K562 (cell line): Measurements from ENCODE around the gene FAM219B. TPM values are rescaled to one million over a fixed set of nuclear protein-coding genes. Genes with fewer than 3 reads are reported as not detected.
A peak's percentile ranks its signal among the peaks of the same experiment; 100 is the strongest.

ENCODE experiments used
- BHLHE40 ChIP-seq: IDR thresholded peaks from 2 replicates; pipeline ENCODE4 v1.6.1; 2011; ENCODE audit warnings: low read length, improper control_type of control experiment
- CBFA2T3 ChIP-seq: fragments of 450-650 bp; IDR thresholded peaks from 2 replicates; pipeline ENCODE4 v1.6.1; 2017
- CBX2 ChIP-seq: fragments of 200-600 bp; sonication (generic); IDR thresholded peaks from one replicate; pipeline ENCODE4 v1.6.1; 2012; ENCODE audit warnings: mild to moderate bottlenecking, low read length, inconsistent platforms; ENCODE audit not compliant: insufficient read depth, poor library complexity, severe bottlenecking
- CGGBP1 ChIP-seq: fragments of 250-450 bp; sonication (Bioruptor Pico); IDR thresholded peaks from 2 replicates; pipeline ENCODE4 v1.9.0; 2021; ENCODE audit warnings: mild to moderate bottlenecking
- DPF2 ChIP-seq: fragments of 450-650 bp; IDR thresholded peaks from 2 replicates; pipeline ENCODE4 v1.6.1; 2016
- EP400 ChIP-seq: fragments of 450-650 bp; IDR thresholded peaks from 2 replicates; pipeline ENCODE4 v1.6.1; 2017; ENCODE audit warnings: antibody characterized with exemption, mild to moderate bottlenecking, moderate library complexity
- HDAC6 ChIP-seq: IDR thresholded peaks from 2 replicates; pipeline ENCODE4 v1.6.1; 2012; ENCODE audit warnings: low read depth, mild to moderate bottlenecking, control low read depth, inconsistent platforms, low read length, moderate library complexity
- HMG20B ChIP-seq: fragments of 250-450 bp; sonication (Bioruptor Pico); IDR thresholded peaks from 2 replicates; pipeline ENCODE4 v1.5.0; 2021; ENCODE audit warnings: mild to moderate bottlenecking
- KAT7 ChIP-seq: sonication (generic); formaldehyde crosslinking; IDR thresholded peaks from 2 replicates; pipeline ENCODE4 v1.8.0; 2022; ENCODE audit warnings: missing genetic modification reagents, mild to moderate bottlenecking, borderline replicate concordance
- KDM5B ChIP-seq: fragments of 200-600 bp; sonication (generic); IDR thresholded peaks from 2 replicates; pipeline ENCODE4 v1.6.1; 2012; ENCODE audit warnings: low read depth, mild to moderate bottlenecking, moderate library complexity, low read length, control low read depth, inconsistent platforms; ENCODE audit not compliant: insufficient replicate concordance
- KLF10 ChIP-seq: fragments of 250-450 bp; sonication (Bioruptor Pico); IDR thresholded peaks from 2 replicates; pipeline ENCODE4 v1.6.1; 2021; ENCODE audit warnings: matching md5 sums
- KLF6 ChIP-seq: fragments of 250-450 bp; sonication (Bioruptor Pico); IDR thresholded peaks from 2 replicates; pipeline ENCODE4 v1.4.0; 2020; ENCODE audit warnings: mild to moderate bottlenecking, moderate library complexity, borderline replicate concordance
- MXI1 ChIP-seq: IDR thresholded peaks from 2 replicates; pipeline ENCODE4 v1.6.1; 2011; ENCODE audit warnings: low read depth, mild to moderate bottlenecking, improper control_type of control experiment, low read length
- MYNN ChIP-seq, 2 experiments: sonication (generic); formaldehyde crosslinking in 1 of 2; IDR thresholded peaks; 2 replicates each; pipeline versions ENCODE4 v1.5.0 to v1.6.1; 2016 to 2020; ENCODE audit warnings: antibody characterized with exemption in 1 of 2, missing genetic modification reagents in 1 of 2
- NFIX ChIP-seq: fragments of 250-450 bp; sonication (Bioruptor Pico); IDR thresholded peaks from 2 replicates; pipeline ENCODE4 v1.4.0; 2020; ENCODE audit warnings: low read depth, mild to moderate bottlenecking, moderate library complexity
- NFRKB ChIP-seq: fragments of 450-650 bp; IDR thresholded peaks from 2 replicates; pipeline ENCODE4 v1.6.1; 2016; ENCODE audit warnings: low read depth
- PKNOX1 ChIP-seq: fragments of 450-650 bp; IDR thresholded peaks from 2 replicates; pipeline ENCODE4 v1.6.1; 2016
- RAD51 ChIP-seq: fragments of 450-650 bp; IDR thresholded peaks from 2 replicates; pipeline ENCODE4 v1.7.1; 2016; ENCODE audit warnings: low read depth, mild to moderate bottlenecking, borderline replicate concordance
- SAFB2 ChIP-seq: fragments of 200-400 bp; formaldehyde crosslinking; IDR thresholded peaks from 2 replicates; pipeline ENCODE4 v1.6.1; 2018; ENCODE audit warnings: borderline replicate concordance, low read length, low read depth, moderate library complexity; ENCODE audit not compliant: severe bottlenecking
- TBP ChIP-seq: optimal IDR thresholded peaks from 2 replicates; pipeline ENCODE3; 2011; ENCODE audit warnings: low read depth, low read length, improper control_type of control experiment
- ZNF384 ChIP-seq: IDR thresholded peaks from 2 replicates; pipeline ENCODE4 v1.6.1; 2012; ENCODE audit warnings: low read depth, low read length, improper control_type of control experiment
- ZSCAN29 ChIP-seq: fragments of 450-650 bp; IDR thresholded peaks from 2 replicates; pipeline ENCODE4 v1.6.1; 2017
- polyA plus RNA-seq, 8 experiments: library from polyadenylated mRNA; depleted of rRNA in 4 of 8; stranded (reverse) in 5 of 8; unstranded in 3 of 8; fragments of >200 nt; fragmentation: Nextera tagmentation in 2 of 8; fragmentation: Illumina TruSeq in 1 of 8; extraction: Ambion mirVana in 2 of 8; extraction: Trizol in 1 of 8; gene quantifications; 2 replicates each; pipeline versions ENCODE4 v1.2.1 to v1.2.3, GENCODE V29; 2011 to 2014; ENCODE audit warnings: inconsistent platforms in 1 of 8, missing spikeins in 1 of 8
- total RNA-seq, 7 experiments: library from RNA; depleted of rRNA in 6 of 7; stranded (reverse); fragments of >200 nt in 6 of 7; fragmentation: Illumina TruSeq in 2 of 7; extraction: Trizol in 2 of 7; gene quantifications; 2 replicates each; pipeline versions ENCODE4 v1.2.1 to v1.2.3, GENCODE V29; 2011 to 2021; ENCODE audit warnings: low replicate concordance in 1 of 7
- TF ChIP-seq, protein P1 (sequence below): fragments of 250-450 bp; sonication (Bioruptor Pico); IDR thresholded peaks from 2 replicates; pipeline ENCODE4 v1.4.0; 2020; ENCODE audit warnings: mild to moderate bottlenecking
- TF ChIP-seq, protein P2 (sequence below): IDR thresholded peaks from 2 replicates; pipeline ENCODE4 v1.6.1; 2014; ENCODE audit warnings: antibody characterized with exemption
- TF ChIP-seq, protein P3 (sequence below): fragments of 450-650 bp; IDR thresholded peaks from 2 replicates; pipeline ENCODE4 v1.6.1; 2014; ENCODE audit warnings: low read depth, mild to moderate bottlenecking, moderate library complexity, borderline replicate concordance

Gene FAM219B
- total and polyA plus RNA-seq, 9 of the 15 experiments (the other 6 are each of a cell fraction or from before 2014, with no cell fraction given): 6.8 to 50.4 (median 29.4) TPM

GRCh38 chr15:74954515-74954914 lies 47.9 kb upstream of the FAM219B start (continued):
- TF ChIP-seq, protein P1, sequence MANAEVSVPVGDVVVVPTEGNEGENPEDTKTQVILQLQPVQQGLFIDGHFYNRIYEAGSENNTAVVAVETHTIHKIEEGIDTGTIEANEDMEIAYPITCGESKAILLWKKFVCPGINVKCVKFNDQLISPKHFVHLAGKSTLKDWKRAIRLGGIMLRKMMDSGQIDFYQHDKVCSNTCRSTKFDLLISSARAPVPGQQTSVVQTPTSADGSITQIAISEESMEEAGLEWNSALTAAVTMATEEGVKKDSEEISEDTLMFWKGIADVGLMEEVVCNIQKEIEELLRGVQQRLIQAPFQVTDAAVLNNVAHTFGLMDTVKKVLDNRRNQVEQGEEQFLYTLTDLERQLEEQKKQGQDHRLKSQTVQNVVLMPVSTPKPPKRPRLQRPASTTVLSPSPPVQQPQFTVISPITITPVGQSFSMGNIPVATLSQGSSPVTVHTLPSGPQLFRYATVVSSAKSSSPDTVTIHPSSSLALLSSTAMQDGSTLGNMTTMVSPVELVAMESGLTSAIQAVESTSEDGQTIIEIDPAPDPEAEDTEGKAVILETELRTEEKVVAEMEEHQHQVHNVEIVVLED (CRISPR knock-in tag): 0 out of 2 replicates have a peak, but pooled peaks have one; percentile 22
- no peak for TF ChIP-seq NFRKB
- TF ChIP-seq DPF2: peak; percentile 99
- TF ChIP-seq KLF6 (CRISPR knock-in tag): peak; percentile 57; the same call in 1 of the 2 replicates
- TF ChIP-seq, protein P2, sequence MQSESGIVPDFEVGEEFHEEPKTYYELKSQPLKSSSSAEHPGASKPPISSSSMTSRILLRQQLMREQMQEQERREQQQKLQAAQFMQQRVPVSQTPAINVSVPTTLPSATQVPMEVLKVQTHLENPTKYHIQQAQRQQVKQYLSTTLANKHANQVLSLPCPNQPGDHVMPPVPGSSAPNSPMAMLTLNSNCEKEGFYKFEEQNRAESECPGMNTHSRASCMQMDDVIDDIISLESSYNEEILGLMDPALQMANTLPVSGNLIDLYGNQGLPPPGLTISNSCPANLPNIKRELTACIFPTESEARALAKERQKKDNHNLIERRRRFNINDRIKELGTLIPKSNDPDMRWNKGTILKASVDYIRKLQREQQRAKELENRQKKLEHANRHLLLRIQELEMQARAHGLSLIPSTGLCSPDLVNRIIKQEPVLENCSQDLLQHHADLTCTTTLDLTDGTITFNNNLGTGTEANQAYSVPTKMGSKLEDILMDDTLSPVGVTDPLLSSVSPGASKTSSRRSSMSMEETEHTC: peak; percentile 73; the same call in 1 of the 2 replicates
- no peak for TF ChIP-seq ZSCAN29
- TF ChIP-seq, protein P3, sequence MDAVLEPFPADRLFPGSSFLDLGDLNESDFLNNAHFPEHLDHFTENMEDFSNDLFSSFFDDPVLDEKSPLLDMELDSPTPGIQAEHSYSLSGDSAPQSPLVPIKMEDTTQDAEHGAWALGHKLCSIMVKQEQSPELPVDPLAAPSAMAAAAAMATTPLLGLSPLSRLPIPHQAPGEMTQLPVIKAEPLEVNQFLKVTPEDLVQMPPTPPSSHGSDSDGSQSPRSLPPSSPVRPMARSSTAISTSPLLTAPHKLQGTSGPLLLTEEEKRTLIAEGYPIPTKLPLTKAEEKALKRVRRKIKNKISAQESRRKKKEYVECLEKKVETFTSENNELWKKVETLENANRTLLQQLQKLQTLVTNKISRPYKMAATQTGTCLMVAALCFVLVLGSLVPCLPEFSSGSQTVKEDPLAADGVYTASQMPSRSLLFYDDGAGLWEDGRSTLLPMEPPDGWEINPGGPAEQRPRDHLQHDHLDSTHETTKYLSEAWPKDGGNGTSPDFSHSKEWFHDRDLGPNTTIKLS: peak; percentile 38; the same call in 1 of the 2 replicates
- no peak for TF ChIP-seq KDM5B
- no peak for TF ChIP-seq KLF10
- no peak for TF ChIP-seq CBX2
- peak; percentile 93 for TF ChIP-seq MYNN (IDR thresholded peaks at IDR 0.05)
- TF ChIP-seq MYNN (CRISPR knock-in tag; IDR thresholded peaks at IDR 0.05): no peak
- TF ChIP-seq EP400: peak; percentile 60
- no peak for TF ChIP-seq SAFB2
- TF ChIP-seq TBP: no peak
- no peak for TF ChIP-seq HDAC6
- TF ChIP-seq HMG20B: no peak; the same call in 1 of the 2 replicates
- TF ChIP-seq ZNF384: peak; percentile 85
- no peak for TF ChIP-seq NFIX (CRISPR knock-in tag)
- peak; percentile 79 for TF ChIP-seq MXI1
- no peak for TF ChIP-seq KAT7 (CRISPR knock-in tag)
- TF ChIP-seq BHLHE40: peak; percentile 85
- TF ChIP-seq RAD51: 0 out of 2 replicates have a peak, but pooled peaks have one; percentile 21
- TF ChIP-seq CGGBP1 (CRISPR knock-in tag): no peak
- TF ChIP-seq CBFA2T3: peak; percentile 100
- peak; percentile 53 for TF ChIP-seq PKNOX1
